Neural cell (in vitro differentiated cells): ENCODE data around the gene HYLS1.

Experiments
- EP300 ChIP-seq: fragments of 450-650 bp; conservative IDR thresholded peaks from 2 replicates; pipeline ENCODE4 v1.6.1; 2014; ENCODE audit warnings: antibody characterized with exemption, mild to moderate bottlenecking, moderate library complexity; ENCODE audit not compliant: poor library complexity, severe bottlenecking
- TF ChIP-seq, protein P1 (sequence below): fragments of 450-650 bp; IDR thresholded peaks from 2 replicates; pipeline ENCODE4 v1.5.1; 2014; ENCODE audit warnings: antibody characterized with exemption, mild to moderate bottlenecking, moderate library complexity; ENCODE audit not compliant: poor library complexity, severe bottlenecking

DNA sequence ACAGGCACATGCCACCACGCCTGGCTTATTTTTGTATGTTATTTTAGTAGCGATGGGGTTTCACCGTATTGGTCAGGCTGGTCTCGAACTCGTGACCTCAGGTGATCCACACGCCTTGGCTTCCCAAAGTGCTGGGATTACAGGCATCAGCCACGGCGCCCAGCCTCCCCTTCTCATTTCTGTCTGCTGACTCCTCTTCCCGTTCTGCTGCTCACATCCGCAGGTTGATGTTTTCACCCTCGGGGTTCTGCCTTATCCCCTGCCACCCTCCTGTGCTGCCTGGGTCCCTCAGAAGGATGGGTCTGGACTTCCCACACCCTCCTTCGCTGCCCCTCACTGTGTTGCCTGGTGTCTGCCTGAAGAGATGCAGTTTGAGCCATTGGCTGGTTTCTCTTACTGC is 39.2 kb downstream of the HYLS1 start:
- TF ChIP-seq EP300: no peak
- TF ChIP-seq, protein P1, sequence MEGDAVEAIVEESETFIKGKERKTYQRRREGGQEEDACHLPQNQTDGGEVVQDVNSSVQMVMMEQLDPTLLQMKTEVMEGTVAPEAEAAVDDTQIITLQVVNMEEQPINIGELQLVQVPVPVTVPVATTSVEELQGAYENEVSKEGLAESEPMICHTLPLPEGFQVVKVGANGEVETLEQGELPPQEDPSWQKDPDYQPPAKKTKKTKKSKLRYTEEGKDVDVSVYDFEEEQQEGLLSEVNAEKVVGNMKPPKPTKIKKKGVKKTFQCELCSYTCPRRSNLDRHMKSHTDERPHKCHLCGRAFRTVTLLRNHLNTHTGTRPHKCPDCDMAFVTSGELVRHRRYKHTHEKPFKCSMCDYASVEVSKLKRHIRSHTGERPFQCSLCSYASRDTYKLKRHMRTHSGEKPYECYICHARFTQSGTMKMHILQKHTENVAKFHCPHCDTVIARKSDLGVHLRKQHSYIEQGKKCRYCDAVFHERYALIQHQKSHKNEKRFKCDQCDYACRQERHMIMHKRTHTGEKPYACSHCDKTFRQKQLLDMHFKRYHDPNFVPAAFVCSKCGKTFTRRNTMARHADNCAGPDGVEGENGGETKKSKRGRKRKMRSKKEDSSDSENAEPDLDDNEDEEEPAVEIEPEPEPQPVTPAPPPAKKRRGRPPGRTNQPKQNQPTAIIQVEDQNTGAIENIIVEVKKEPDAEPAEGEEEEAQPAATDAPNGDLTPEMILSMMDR: no peak
